GM12874 (cell line): ENCODE results near the gene CBX8.

Experiments
- CTCF ChIP-seq: IDR thresholded peaks from 2 replicates; pipeline ENCODE4 v1.5.1; 2011; ENCODE audit warnings: low read depth, mild to moderate bottlenecking, control low read depth, low read length, moderate library complexity; ENCODE audit not compliant: insufficient read depth

The CBX8 gene

GRCh38 chr17:79833744-79834564, 37.1 kb upstream of the CBX8 start:
- no peak for TF ChIP-seq CTCF

GRCh38 chr17:79833110-79833450, 36.2 kb upstream of the CBX8 start:
- TF ChIP-seq CTCF, result no peak

- no peak for TF ChIP-seq CTCF
Measured at GRCh38 chr17:79832218-79833109, 35.6 kb upstream of the CBX8 start.

- no peak for TF ChIP-seq CTCF
Measured at GRCh38 chr17:79831265-79832217, 34.7 kb upstream of the CBX8 start.

GRCh38 chr17:79830763-79831264, 33.9 kb upstream of the CBX8 start:
- TF ChIP-seq CTCF, result no peak

GRCh38 chr17:79830303-79830702, 33.4 kb upstream of the CBX8 start:
- TF ChIP-seq CTCF, result no peak

GRCh38 chr17:79829457-79829856, 32.6 kb upstream of the CBX8 start:
- no peak for TF ChIP-seq CTCF
